ENCODE measurements around the gene MAPKAP1. TPM values are rescaled to one million over a fixed set of nuclear protein-coding genes. Genes with fewer than 3 reads are reported as not detected.

Gene MAPKAP1
- total and polyA plus RNA-seq, 2 experiments from 2014 or later = 68.5 to 74.5 TPM

DNA sequence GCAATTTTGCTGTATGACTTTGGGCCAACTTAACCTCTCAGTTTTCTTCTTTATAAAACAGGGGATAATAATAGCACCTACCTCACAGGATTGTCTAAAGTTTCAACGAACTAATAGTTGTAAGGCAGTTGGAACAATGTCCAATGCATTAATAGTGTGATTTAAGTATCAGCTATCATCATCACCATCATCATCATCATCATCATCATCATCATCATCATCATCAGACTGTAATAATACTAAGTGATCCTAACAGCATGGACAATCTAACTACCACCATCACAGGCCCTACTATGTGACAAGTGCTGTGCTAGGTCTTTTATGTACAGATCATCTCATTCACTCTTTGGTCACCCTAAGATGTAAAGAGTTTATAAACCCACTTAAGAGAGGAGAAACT is 196.0 kb downstream of the MAPKAP1 start:
- TF ChIP-seq EZH2 (IDR thresholded peaks at IDR 0.05; ENCODE audit: insufficient read depth, poor library complexity, severe bottlenecking) (no peak), EZH2phosphoT487 (IDR thresholded peaks at IDR 0.05; ENCODE audit: insufficient read depth, low read depth) (no peak)
- Histone ChIP-seq H3K4me2 (ENCODE audit: unreplicated experiment) (no peak overlapping the region), H3K27ac (no peak overlapping the region), H3K27me3 (replicated peaks; ENCODE audit: insufficient read depth) (no peaks in the 10 kb centered on the region), H3K9ac (no peak overlapping the region), H3K9me2 (ENCODE audit: insufficient read depth) (no peaks in the 10 kb centered on the region), H3F3A (ENCODE audit: insufficient read depth) (peaks cover 3% of the 10 kb centered on the region; the same call in 1 of the 2 replicates), H3K36me3 (ENCODE audit: low read depth) (no peaks in the 10 kb centered on the region), H2AFZ (no peak overlapping the region), H4K20me1 (ENCODE audit: insufficient read depth) (no peaks in the 10 kb centered on the region), H3K4me1 (ENCODE audit: insufficient read depth) (peaks cover 21% of the 10 kb centered on the region), H3K9me3 (ENCODE audit: low read depth) (no peaks in the 10 kb centered on the region), H3K79me2 (ENCODE audit: insufficient read depth) (peaks cover 38% of the 10 kb centered on the region), H3K4me3 (no peak overlapping the region)
- no peak for DNase-seq
- in situ Hi-C loops (cut with MboI) = no loop called here
- 95 to 100% methylated on average over 1 of the region's 1 CpG for WGBS, 2 experiments (ENCODE audit: low coverage in 1 of 2, low lambda C conversion rate in 2 of 2, missing lambda C conversion rate in 2 of 2)

DNA sequence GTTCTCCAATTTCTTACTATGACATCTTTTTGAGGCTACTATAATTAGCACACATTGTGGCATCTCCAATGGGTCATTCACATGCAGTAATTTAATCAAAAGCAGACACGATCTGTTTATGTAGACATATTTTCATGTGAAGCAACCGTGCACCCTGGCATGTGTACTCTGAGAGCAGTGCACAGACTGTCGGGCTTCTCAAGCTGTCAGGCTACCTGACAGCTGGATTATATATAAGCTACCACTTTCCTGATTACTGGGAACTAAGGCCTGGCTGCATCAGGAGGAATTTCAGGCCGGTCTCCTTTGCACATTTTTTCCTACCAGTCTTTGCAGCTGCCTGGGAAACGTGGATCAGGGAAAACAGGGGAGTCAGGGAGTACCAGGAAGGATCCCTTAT is 197.5 kb downstream of the MAPKAP1 start:
- in situ Hi-C loops (cut with MboI) = no loop called here

DNA sequence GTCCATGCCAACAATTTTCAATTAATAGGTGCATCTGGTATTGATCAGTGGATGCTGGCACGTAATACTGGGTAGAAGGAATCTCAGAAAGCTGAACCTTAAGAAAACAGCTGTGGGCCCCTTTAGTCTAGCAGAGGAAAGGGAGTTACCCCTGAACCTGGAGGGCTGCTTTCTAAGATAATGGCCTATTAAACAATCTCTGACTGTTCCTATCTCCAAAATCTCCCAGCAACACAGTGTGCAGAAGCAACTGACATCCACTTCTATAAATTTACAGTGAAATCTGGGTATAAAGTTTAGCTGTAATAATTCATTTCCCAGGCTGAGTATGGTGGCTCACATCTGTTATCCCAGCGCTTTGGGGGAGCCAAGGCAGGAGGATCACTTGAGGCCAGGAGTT is 198.8 kb downstream of the MAPKAP1 start:
- no peak overlapping the region for H3K9ac ChIP-seq
- 0 out of 2 replicates have a peak, but pooled peaks cover 5% of the 10 kb centered on the region for H3K36me3 ChIP-seq (ENCODE audit: low read depth)
- TF ChIP-seq EZH2phosphoT487 (IDR thresholded peaks at IDR 0.05; ENCODE audit: insufficient read depth, low read depth) = no peak
- no peak overlapping the region for H3K4me2 ChIP-seq (ENCODE audit: unreplicated experiment)
- H3K79me2 ChIP-seq (ENCODE audit: insufficient read depth) = peaks cover 34% of the 10 kb centered on the region
- H3K4me3 ChIP-seq = no peak overlapping the region
- no peaks in the 10 kb centered on the region for H4K20me1 ChIP-seq (ENCODE audit: insufficient read depth)
- 95 to 100% methylated on average over 2 of the region's 2 CpGs for WGBS, 2 experiments (ENCODE audit: low coverage in 1 of 2, low lambda C conversion rate in 2 of 2, missing lambda C conversion rate in 2 of 2)
- H3K27me3 ChIP-seq (replicated peaks; ENCODE audit: insufficient read depth) = no peaks in the 10 kb centered on the region
- H3K9me3 ChIP-seq (ENCODE audit: low read depth) = no peaks in the 10 kb centered on the region
- in situ Hi-C loops (cut with MboI) = no loop called here
- no peak overlapping the region for H2AFZ ChIP-seq
- peaks cover 3% of the 10 kb centered on the region; the same call in 1 of the 2 replicates for H3F3A ChIP-seq (ENCODE audit: insufficient read depth)
- H3K27ac ChIP-seq = no peak overlapping the region
- H3K4me1 ChIP-seq (ENCODE audit: insufficient read depth) = peaks cover 14% of the 10 kb centered on the region
- no peaks in the 10 kb centered on the region for H3K9me2 ChIP-seq (ENCODE audit: insufficient read depth)
- no peak for DNase-seq

More for the DNA sequence above, 197.5 kb downstream of the MAPKAP1 start:
- H2AFZ ChIP-seq = no peak overlapping the region
- peaks cover 21% of the 10 kb centered on the region for H3K4me1 ChIP-seq (ENCODE audit: insufficient read depth)
- H3K9me3 ChIP-seq (ENCODE audit: low read depth) = no peaks in the 10 kb centered on the region
- 0 out of 2 replicates have a peak, but pooled peaks cover 5% of the 10 kb centered on the region for H3K36me3 ChIP-seq (ENCODE audit: low read depth)
- no peak overlapping the region for H3K4me3 ChIP-seq
- H3K9me2 ChIP-seq (ENCODE audit: insufficient read depth) = no peaks in the 10 kb centered on the region
- peak overlapping the region; percentile 9; the same call in 1 of the 2 replicates for H3K9ac ChIP-seq
- no peaks in the 10 kb centered on the region for H4K20me1 ChIP-seq (ENCODE audit: insufficient read depth)
- H3K4me2 ChIP-seq (ENCODE audit: unreplicated experiment) = peak overlapping the region; percentile 14
- peaks cover 3% of the 10 kb centered on the region; the same call in 1 of the 2 replicates for H3F3A ChIP-seq (ENCODE audit: insufficient read depth)
- DNase-seq = peak; percentile 83
- H3K27me3 ChIP-seq (replicated peaks; ENCODE audit: insufficient read depth) = no peaks in the 10 kb centered on the region
- TF ChIP-seq EZH2phosphoT487 (IDR thresholded peaks at IDR 0.05; ENCODE audit: insufficient read depth, low read depth) (no peak), EZH2 (IDR thresholded peaks at IDR 0.05; ENCODE audit: insufficient read depth, poor library complexity, severe bottlenecking) (no peak)
- H3K79me2 ChIP-seq (ENCODE audit: insufficient read depth) = peaks cover 36% of the 10 kb centered on the region
- H3K27ac ChIP-seq = peak overlapping the region; percentile 13
- WGBS, 2 experiments (ENCODE audit: low coverage in 1 of 2, low lambda C conversion rate in 2 of 2, missing lambda C conversion rate in 2 of 2) = 6 to 10% methylated on average over 5 of the region's 5 CpGs

DNA sequence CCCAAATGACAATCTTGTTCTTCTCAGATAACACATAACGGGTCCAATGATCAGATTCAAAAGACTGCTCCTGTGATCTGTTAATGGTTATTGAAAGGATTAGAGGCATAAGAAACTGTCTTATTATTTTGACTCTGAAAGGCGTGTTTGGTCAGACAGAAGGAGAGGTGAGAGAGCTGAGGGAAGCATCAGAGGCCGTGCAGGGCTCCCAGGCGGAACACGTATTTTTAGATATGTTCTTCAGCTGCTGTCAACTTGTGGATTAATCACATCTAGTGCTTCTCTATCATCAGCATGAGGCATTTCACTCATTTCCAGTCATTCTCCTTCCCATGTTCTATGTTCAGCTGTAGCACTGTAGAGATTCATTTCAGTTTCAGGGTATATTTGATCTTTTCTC is 199.8 kb downstream of the MAPKAP1 start:
- WGBS, 2 experiments (ENCODE audit: low coverage in 1 of 2, low lambda C conversion rate in 2 of 2, missing lambda C conversion rate in 2 of 2) = 95 to 98% methylated on average over 5 of the region's 5 CpGs
- no peak overlapping the region for H3K4me2 ChIP-seq (ENCODE audit: unreplicated experiment)
- no peak for TF ChIP-seq EZH2 (IDR thresholded peaks at IDR 0.05; ENCODE audit: insufficient read depth, poor library complexity, severe bottlenecking)
- TF ChIP-seq EZH2phosphoT487 (IDR thresholded peaks at IDR 0.05; ENCODE audit: insufficient read depth, low read depth) = no peak

More for the DNA sequence above, 199.8 kb downstream of the MAPKAP1 start:
- Histone ChIP-seq H3K36me3 (ENCODE audit: low read depth) (0 out of 2 replicates have a peak, but pooled peaks cover 5% of the 10 kb centered on the region), H4K20me1 (ENCODE audit: insufficient read depth) (no peaks in the 10 kb centered on the region), H3K9ac (no peak overlapping the region), H3K27me3 (replicated peaks; ENCODE audit: insufficient read depth) (no peaks in the 10 kb centered on the region), H3K27ac (no peak overlapping the region), H3K4me3 (no peak overlapping the region), H2AFZ (no peak overlapping the region), H3K9me3 (ENCODE audit: low read depth) (no peaks in the 10 kb centered on the region), H3K4me1 (ENCODE audit: insufficient read depth) (peaks cover 10% of the 10 kb centered on the region), H3K79me2 (ENCODE audit: insufficient read depth) (peaks cover 34% of the 10 kb centered on the region), H3F3A (ENCODE audit: insufficient read depth) (peaks cover 3% of the 10 kb centered on the region; the same call in 1 of the 2 replicates), H3K9me2 (ENCODE audit: insufficient read depth) (no peaks in the 10 kb centered on the region)
- in situ Hi-C loops (cut with MboI) = no loop called here
- DNase-seq = no peak

Data from GM23248 (cell line).